Measurements from ENCODE around the gene TXLNB.
"Not testable (repeated sequence)": the region's sequence is repeated elsewhere in the genome, so short reads cannot be mapped to it uniquely, and the experiment has no call there.

TXLNB gene

DNA sequence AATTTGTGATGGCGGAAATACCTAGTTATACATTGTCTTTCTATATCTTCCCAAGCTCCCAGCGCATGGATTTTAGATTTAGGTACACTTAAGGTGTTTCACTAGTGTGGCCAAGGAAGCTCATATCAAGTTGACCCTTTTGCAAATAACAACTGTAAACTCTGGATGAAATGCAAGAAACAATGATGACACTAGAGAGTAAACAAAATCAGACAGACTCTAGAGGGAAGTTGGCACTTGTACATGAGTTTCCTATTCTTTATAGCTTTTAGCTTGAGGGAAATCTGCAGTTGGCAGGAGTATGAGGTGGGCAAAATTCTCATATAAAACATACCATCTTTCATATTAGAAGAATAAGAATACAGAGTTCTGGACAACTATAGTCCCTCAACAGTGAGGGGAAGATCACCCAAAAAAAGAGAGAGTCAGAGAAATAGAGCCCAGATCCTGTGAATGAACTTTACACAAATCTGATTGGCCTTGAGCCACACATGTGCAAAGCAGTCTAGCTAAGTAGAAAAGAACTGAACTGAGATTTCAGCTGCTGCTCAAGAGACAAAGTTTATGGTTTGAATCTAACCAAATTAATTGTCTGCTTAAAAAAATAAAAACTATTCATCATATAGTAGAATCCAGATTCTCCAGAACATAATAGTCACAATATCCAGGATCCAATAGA, 26.1 kb downstream of the TXLNB start:
- no peak for DNase-seq

DNA sequence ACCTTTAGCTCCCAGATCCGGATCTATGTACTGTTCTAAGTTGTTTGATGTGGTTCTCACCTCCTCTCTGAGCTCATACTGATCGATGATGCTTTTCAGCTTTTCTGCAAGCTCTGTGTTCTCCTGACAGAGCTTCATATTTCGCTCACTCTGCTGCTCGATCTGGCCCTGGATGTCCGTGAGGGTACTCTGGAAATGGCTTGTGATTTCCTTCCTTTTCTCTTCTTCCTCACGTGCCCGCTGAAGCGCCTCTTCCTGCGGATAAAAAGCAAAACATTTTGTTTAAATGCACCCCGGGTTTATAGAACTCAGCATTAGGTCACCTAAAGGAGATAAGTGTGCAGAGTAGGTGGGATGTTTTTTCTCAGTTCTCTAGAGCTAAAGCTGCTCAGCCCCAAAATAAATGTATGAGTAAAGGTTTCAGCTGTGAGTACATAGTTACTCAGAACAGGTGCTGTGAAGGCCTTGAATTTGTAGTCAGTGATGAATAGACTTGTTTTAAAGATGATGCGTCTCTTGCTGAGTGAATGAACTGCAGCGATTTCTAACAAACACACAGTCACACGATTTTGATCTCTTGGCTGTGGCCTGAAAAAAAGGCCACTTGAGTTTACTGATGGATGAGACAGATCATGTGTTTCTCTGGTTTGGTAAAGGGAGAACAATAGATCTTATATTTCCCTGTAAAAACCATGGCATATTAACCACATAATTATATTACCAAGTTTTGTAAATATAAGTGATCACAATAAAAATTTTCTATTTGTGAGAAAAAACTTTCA, 29.1 kb downstream of the TXLNB start:
- DNase-seq: no peak

GRCh38 chr6:139257821-139258398, 33.9 kb downstream of the TXLNB start:
- DNase-seq: no peak

DNA sequence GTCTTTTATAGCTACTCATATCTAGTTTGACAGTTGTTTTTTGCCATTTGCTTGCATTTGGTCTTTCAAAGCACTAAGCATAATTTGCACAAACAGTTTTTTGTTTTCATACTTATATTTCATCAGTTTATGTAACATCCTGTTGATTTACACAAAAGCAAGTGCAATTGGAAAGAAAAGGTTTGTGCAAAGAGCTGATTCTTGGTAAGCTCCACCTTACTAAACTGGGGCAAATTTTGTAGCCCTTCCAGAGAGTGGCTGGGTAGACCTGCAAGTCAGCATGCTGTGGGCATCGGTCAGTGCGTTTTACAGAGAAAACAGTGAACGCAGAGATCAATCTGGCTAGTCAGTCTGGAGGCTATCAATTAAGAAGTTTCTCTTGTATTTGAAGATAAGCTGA, 34.5 kb downstream of the TXLNB start:
- no peak for DNase-seq

- no peak for DNase-seq
Measured at GRCh38 chr6:139256087-139256486, 35.7 kb downstream of the TXLNB start.

DNA sequence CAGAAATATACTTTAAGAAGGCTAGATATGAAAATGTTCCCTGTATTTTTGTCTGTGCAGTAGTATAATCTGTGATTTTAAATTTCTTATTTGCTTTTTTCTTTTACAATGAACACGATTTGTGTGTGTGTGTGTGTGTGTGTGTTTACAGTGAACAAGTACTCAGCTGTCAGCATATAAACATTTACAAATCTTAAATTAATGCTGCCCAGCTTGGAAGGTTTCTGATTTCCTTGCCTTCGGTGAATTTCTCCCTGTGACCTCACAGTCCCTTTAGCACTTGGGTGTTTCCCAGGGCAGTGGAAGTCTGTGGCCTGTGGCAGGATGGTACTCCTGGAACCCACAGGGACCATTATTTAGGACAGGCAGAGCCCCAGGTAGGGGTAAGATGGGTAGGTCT, 37.6 kb downstream of the TXLNB start:
- DNase-seq: no peak

GRCh38 chr6:139253656-139254055, 38.1 kb downstream of the TXLNB start:
- no peak for DNase-seq

- DNase-seq: no peak
Measured at GRCh38 chr6:139251691-139252390, 40.0 kb downstream of the TXLNB start.

DNA sequence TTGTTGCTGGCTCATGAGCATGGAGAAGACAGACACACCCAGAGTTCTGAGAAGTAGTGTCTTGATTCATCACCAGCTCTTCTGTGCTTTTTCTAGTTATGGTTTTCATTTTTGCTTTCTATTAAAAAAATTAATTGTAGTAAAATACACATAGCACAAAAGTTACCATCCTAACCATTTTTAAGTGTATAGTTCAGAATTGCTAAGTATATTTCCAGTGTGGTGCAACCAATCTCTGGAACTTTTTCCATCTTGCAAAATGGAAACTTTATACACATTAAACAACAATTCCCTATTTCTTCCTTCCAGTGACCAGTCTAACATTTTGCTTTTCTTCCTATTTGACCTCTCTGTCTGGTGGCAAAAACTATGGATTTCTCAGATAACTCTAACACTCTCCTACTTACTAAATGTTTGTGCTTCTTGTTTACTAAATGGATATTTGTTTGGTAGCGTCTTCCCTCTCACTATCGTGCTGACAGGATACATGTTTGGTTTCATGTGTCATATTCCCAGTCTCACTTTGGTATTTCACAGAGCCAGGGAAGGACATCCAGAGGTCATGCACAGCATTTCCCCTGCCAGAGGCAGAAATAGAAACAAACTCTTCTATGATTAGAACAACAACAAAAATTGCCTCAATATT, 40.6 kb downstream of the TXLNB start:
- no peak for DNase-seq

- no peak for DNase-seq
Measured at GRCh38 chr6:139250296-139251044, 41.3 kb downstream of the TXLNB start.

- DNase-seq: no peak
Measured at GRCh38 chr6:139249395-139249794, 42.4 kb downstream of the TXLNB start.

DNA sequence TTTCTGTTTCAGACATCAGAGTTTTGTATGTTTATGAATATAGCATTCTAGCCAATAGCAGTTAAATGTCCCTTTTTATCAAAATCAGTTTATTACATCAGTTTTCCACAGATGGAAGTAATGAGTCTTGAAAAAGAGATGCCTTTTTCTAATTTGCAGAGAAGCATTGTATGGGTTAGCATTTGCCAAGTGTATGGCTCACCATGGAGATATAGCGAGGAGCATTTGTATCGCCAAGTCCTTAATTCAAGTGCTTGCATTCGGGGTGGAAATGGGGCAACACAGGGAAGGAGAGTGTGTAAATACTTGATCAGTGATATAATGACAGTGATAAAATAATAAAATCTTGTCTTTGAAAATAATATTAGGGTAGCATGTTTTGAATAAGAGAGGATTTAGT, 42.9 kb downstream of the TXLNB start:
- no peak for DNase-seq

GRCh38 chr6:139247618-139248017, 44.2 kb downstream of the TXLNB start:
- no peak for DNase-seq

- DNase-seq: no peak
Measured at GRCh38 chr6:139243536-139243935, 48.3 kb downstream of the TXLNB start.

GRCh38 chr6:139242457-139243240, 49.1 kb downstream of the TXLNB start:
- DNase-seq: no peak

GRCh38 chr6:139240161-139241010, 51.4 kb downstream of the TXLNB start:
- DNase-seq: no peak

DNA sequence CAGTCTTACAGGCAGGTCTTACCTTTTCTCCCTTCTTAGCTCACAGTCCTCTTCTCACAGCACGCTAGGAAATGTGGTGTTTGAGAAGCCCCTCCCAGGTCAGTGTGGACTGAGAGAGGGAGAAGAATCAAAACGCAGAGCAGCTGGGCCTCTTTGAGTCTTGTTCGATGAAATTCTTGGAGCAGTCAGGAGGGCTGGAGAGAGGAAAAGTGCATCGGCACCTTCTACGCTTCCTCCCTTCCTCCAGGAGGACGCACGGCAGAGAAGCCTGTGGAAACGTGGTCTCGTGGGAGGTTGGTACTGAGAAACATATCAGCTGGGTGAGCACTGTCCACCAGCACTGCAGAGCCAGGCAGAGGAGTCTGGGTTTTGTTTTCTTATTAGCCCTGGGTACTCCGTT, 52.7 kb downstream of the TXLNB start:
- DNase-seq: no peak

DNA sequence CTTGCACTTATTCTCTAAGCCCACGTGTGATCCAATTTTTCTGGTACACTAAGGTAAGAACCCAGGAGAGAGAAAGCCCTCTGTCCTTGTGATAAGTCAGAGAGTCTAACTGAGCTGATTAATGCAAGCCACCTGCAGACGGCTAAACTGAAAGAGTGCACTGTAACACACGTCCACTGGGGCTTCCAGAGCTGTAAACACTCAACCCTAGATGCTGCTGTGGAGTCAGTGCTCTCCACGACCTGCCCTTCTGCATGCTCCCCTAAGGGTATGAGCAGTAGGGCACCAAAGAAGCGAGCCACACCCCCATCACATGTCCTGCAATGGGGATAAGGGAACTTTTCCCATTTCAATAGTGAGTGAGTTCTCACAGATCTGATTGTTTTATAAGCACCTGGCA, 55.7 kb downstream of the TXLNB start:
- DNase-seq: no peak

DNA sequence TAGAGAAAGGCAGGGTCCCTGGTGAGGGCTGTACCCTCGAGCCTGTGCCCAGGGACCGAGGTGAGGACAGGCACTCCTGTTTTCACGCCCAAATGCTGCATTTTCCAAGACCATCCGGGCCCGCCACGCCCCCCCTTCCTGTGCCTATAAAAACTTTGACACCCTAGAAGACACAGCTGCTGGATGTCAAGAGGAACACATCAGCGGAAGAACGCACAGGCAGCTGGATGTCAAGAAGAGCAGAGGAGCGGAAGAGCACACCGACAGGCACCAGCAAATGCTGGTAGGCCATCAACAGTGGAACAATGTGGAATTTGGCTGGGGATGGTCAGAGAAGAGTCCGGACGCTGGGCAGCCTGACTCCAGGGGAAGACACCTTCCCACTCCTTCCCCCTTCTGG, 56.1 kb downstream of the TXLNB start:
- DNase-seq: no peak

DNA sequence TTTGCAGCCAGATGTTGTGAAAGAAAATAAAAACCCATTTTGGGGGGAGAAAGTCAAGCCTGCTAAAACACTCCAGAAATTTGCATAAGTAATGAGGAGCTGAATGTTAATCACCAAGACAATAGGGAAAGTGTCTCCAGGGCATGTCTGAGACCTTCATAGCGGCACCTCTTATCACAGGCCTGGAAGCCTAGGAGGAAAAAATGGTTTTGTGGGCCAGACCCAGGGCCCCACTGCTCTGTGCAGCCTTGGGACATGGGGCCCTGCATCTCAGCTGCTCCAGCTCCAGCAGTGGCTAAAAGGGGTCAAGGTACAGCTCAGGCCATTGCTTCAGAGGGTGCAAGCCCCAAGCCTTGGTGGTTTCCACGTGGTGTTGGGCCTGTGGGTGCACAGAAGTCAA, 57.6 kb downstream of the TXLNB start:
- not testable (repeated sequence) for DNase-seq

- no peak for DNase-seq
Measured at GRCh38 chr6:139231206-139231605, 60.6 kb downstream of the TXLNB start.
